H1 (cell line): ENCODE measurements around the gene KLF2. TPM values are rescaled to one million over a fixed set of nuclear protein-coding genes. Genes with fewer than 3 reads are reported as not detected.

Source experiments
- CTCF ChIA-PET: fragments of 300-600 bp; sonication (Branson Sonifier 250); formaldehyde crosslinking; loops from one replicate; lab custom pipeline; 2021; ENCODE audit not compliant: partially characterized antibody; lab: Charles Lee
- POLR2A ChIA-PET: fragments of 300-600 bp; sonication (Branson Sonifier 250); formaldehyde crosslinking; loops from one replicate; lab custom pipeline; 2021; ENCODE audit warnings: inconsistent platforms; ENCODE audit not compliant: partially characterized antibody; lab: Charles Lee
- DNase-seq, 2 experiments: peaks; one replicate each; pipeline versions ENCODE4 v3.0.0 to v3.0.0-alpha.2; 2010 to 2022; ENCODE audit warnings: low spot score in 2 of 2, low read depth in 1 of 2, mixed read lengths in 1 of 2
- FAIRE-seq: peaks from 2 replicates; lab custom pipeline; 2011; peaks lifted over from hg19 to GRCh38; lab: Jason Lieb, UNC
- H2AFZ ChIP-seq: 2 replicates; pipeline ENCODE4 v1.8.1; 2012; ENCODE audit warnings: low read length, inconsistent platforms
- H2AK5ac ChIP-seq: 2 replicates; pipeline ENCODE4 v1.6.1; 2013; ENCODE audit warnings: low read depth, low read length
- H2BK120ac ChIP-seq: replicated peaks from 2 replicates; pipeline ENCODE3; 2013; ENCODE audit warnings: low read depth, low read length, inconsistent platforms
- H2BK12ac ChIP-seq: 2 replicates; pipeline ENCODE4 v1.6.1; 2013; ENCODE audit warnings: low read depth, low read length
- H2BK15ac ChIP-seq: 2 replicates; pipeline ENCODE4 v1.6.1; 2013; ENCODE audit warnings: low read length
- H2BK20ac ChIP-seq: 2 replicates; pipeline ENCODE4 v1.6.1; 2013; ENCODE audit warnings: low read length
- H2BK5ac ChIP-seq: 2 replicates; pipeline ENCODE4 v1.6.1; 2013; ENCODE audit warnings: low read depth, low read length
- H3K14ac ChIP-seq: 2 replicates; pipeline ENCODE4 v1.6.1; 2013; ENCODE audit warnings: inconsistent platforms; ENCODE audit not compliant: insufficient read length
- H3K18ac ChIP-seq: 2 replicates; pipeline ENCODE4 v1.6.1; 2013; ENCODE audit warnings: low read length; ENCODE audit errors: extremely low read depth
- H3K23ac ChIP-seq: 2 replicates; pipeline ENCODE4 v1.6.1; 2013; ENCODE audit warnings: inconsistent platforms; ENCODE audit not compliant: insufficient read length
- H3K23me2 ChIP-seq: 2 replicates; pipeline ENCODE4 v1.6.1; 2013; ENCODE audit warnings: low read depth, low read length
- H3K27ac ChIP-seq: 2 replicates; pipeline ENCODE4 v1.6.1; 2011; ENCODE audit warnings: low read depth, low read length, inconsistent platforms
- H3K27me3 ChIP-seq, 4 experiments: replicated peaks in 1 of 4; 1 replicate in 1 of 4; 2 replicates in 3 of 4; pipeline versions ENCODE4 v1.6.1 to v1.8.1; 2011 to 2013; ENCODE audit warnings: low read length in 3 of 4, mild to moderate bottlenecking in 3 of 4, inconsistent platforms in 2 of 4, mixed read lengths in 2 of 4, moderate library complexity in 1 of 4; ENCODE audit not compliant: control insufficient read depth in 3 of 4, insufficient read depth in 3 of 4; ENCODE audit errors: extremely low read depth in 1 of 4
- H3K36me3 ChIP-seq, 4 experiments: 2 replicates each; pipeline versions ENCODE4 v1.6.1 to v1.8.1; 2011 to 2013; ENCODE audit warnings: mild to moderate bottlenecking in 4 of 4, low read length in 3 of 4, moderate library complexity in 2 of 4, control low read depth in 1 of 4, inconsistent platforms in 1 of 4; ENCODE audit not compliant: insufficient read depth in 4 of 4, control insufficient read depth in 2 of 4
- H3K4ac ChIP-seq: replicated peaks from 2 replicates; pipeline ENCODE3; 2013; ENCODE audit warnings: low read length, low read depth, mixed read lengths, inconsistent platforms; ENCODE audit not compliant: insufficient read length
- H3K4me1 ChIP-seq, 4 experiments: replicated peaks in 1 of 4; 1 replicate in 1 of 4; 2 replicates in 3 of 4; pipeline versions ENCODE4 v1.6.1 to v1.8.1; 2011 to 2013; ENCODE audit warnings: low read length in 3 of 4, inconsistent platforms in 2 of 4, mixed read lengths in 1 of 4; ENCODE audit not compliant: insufficient read depth in 4 of 4, control insufficient read depth in 3 of 4
- H3K4me2 ChIP-seq, 2 experiments: 2 replicates each; pipeline versions ENCODE4 v1.6.1 to v1.8.1; 2011 to 2013; ENCODE audit warnings: low read depth in 2 of 2, low read length in 2 of 2, control low read depth in 1 of 2, inconsistent platforms in 1 of 2, mild to moderate bottlenecking in 1 of 2; ENCODE audit not compliant: insufficient read depth in 1 of 2
- H3K4me3 ChIP-seq, 4 experiments: fragments of 200-600, 300-600 bp in 1 of 4; sonication (generic), shearing (Covaris generic), sonication (Bioruptor Twin) in 1 of 4; 2 replicates each; pipeline versions ENCODE4 v1.5.1 to v1.8.1; 2011 to 2016; ENCODE audit warnings: low read length in 4 of 4, low read depth in 3 of 4, control low read depth in 2 of 4, inconsistent platforms in 2 of 4, mild to moderate bottlenecking in 2 of 4, mixed read lengths in 1 of 4, moderate library complexity in 1 of 4; ENCODE audit not compliant: insufficient read depth in 2 of 4; ENCODE audit errors: extremely low read depth in 1 of 4
- H3K56ac ChIP-seq: replicated peaks from 2 replicates; pipeline ENCODE3; 2013; ENCODE audit warnings: low read depth, mild to moderate bottlenecking, mixed read lengths, low read length, inconsistent platforms; ENCODE audit not compliant: insufficient read length
- H3K79me1 ChIP-seq: 2 replicates; pipeline ENCODE4 v1.6.1; 2013; ENCODE audit warnings: low read depth, low read length, control low read depth
- H3K79me2 ChIP-seq, 2 experiments: 2 replicates each; pipeline versions ENCODE4 v1.6.1 to v1.8.1; 2012 to 2013; ENCODE audit warnings: low read length in 2 of 2, mild to moderate bottlenecking in 2 of 2, inconsistent platforms in 1 of 2; ENCODE audit not compliant: insufficient read depth in 2 of 2, control insufficient read depth in 1 of 2
- H3K9ac ChIP-seq, 4 experiments: replicated peaks in 1 of 4; 1 replicate in 1 of 4; 2 replicates in 3 of 4; pipeline versions ENCODE4 v1.6.1 to v1.8.1; 2011 to 2013; ENCODE audit warnings: low read depth in 3 of 4, low read length in 3 of 4, control low read depth in 2 of 4, mild to moderate bottlenecking in 2 of 4, moderate library complexity in 2 of 4, inconsistent platforms in 1 of 4; ENCODE audit errors: extremely low read depth in 1 of 4
- H3K9me3 ChIP-seq, 2 experiments: 2 replicates each; pipeline versions ENCODE4 v1.6.1 to v1.8.1; 2012 to 2013; ENCODE audit warnings: mild to moderate bottlenecking in 2 of 2, moderate library complexity in 2 of 2, control low read depth in 1 of 2, inconsistent platforms in 1 of 2, low read depth in 1 of 2, low read length in 1 of 2, mixed read lengths in 1 of 2; ENCODE audit not compliant: insufficient read depth in 2 of 2
- H4K20me1 ChIP-seq, 2 experiments: replicated peaks in 1 of 2; 2 replicates each; pipeline versions ENCODE3 to v1.8.1; 2011 to 2013; ENCODE audit warnings: inconsistent platforms in 2 of 2, low read length in 2 of 2, mild to moderate bottlenecking in 1 of 2; ENCODE audit not compliant: insufficient read depth in 2 of 2, control insufficient read depth in 1 of 2
- H4K5ac ChIP-seq: 2 replicates; pipeline ENCODE4 v1.6.1; 2013; ENCODE audit warnings: low read length, low read depth, mixed read lengths, inconsistent platforms; ENCODE audit not compliant: insufficient read length
- H4K8ac ChIP-seq: 2 replicates; pipeline ENCODE4 v1.8.0; 2013; ENCODE audit warnings: mild to moderate bottlenecking, moderate library complexity, low read length, inconsistent platforms; ENCODE audit not compliant: insufficient read depth; ENCODE audit errors: extremely low read depth
- H4K91ac ChIP-seq: replicated peaks from 2 replicates; pipeline ENCODE3; 2013; ENCODE audit warnings: low read length, mixed read lengths, inconsistent platforms; ENCODE audit not compliant: insufficient read length
- ASH2L ChIP-seq: fragments of 200-600, 300-600 bp; sonication (generic); IDR thresholded peaks from one replicate; pipeline ENCODE4 v1.7.1; 2017; ENCODE audit warnings: low read length
- BCL11A ChIP-seq, 2 experiments: IDR thresholded peaks; one replicate each; pipeline ENCODE4 v1.6.1; 2011; ENCODE audit warnings: low read depth in 2 of 2, low read length in 2 of 2, mild to moderate bottlenecking in 2 of 2
- CREB1 ChIP-seq: IDR thresholded peaks from 2 replicates; pipeline ENCODE4 v1.6.1; 2012; ENCODE audit warnings: inconsistent platforms
- CTCF ChIP-seq, 3 experiments: IDR thresholded peaks; 1 replicate in 2 of 3; 2 replicates in 1 of 3; pipeline versions ENCODE4 v1.5.1 to v1.6.1; 2011; ENCODE audit warnings: low read length in 3 of 3, mild to moderate bottlenecking in 3 of 3, inconsistent platforms in 2 of 3, low read depth in 1 of 3, moderate library complexity in 1 of 3; ENCODE audit not compliant: insufficient read depth in 1 of 3; ENCODE audit errors: control extremely low read depth in 1 of 3
- GTF2F1 ChIP-seq: IDR thresholded peaks from 2 replicates; pipeline ENCODE4 v1.6.1; 2012; ENCODE audit warnings: low read depth, low read length, improper control_type of control experiment, borderline replicate concordance
- JUND ChIP-seq: IDR thresholded peaks from 2 replicates; pipeline ENCODE4 v1.6.1; 2011; ENCODE audit warnings: mild to moderate bottlenecking, improper control_type of control experiment, low read length
- KDM5A ChIP-seq: fragments of 200-600 bp; IDR thresholded peaks from 2 replicates; pipeline ENCODE4 v1.7.1; 2012; ENCODE audit warnings: mild to moderate bottlenecking, low read length, inconsistent platforms, mixed read lengths
- MAX ChIP-seq: IDR thresholded peaks from 2 replicates; pipeline ENCODE4 v1.6.1; 2012; ENCODE audit warnings: inconsistent platforms
- POLR2A ChIP-seq, 2 experiments: IDR thresholded peaks; 1 replicate in 1 of 2; 2 replicates in 1 of 2; pipeline ENCODE4 v1.6.1; 2011; ENCODE audit warnings: low read depth in 2 of 2, low read length in 2 of 2, mild to moderate bottlenecking in 2 of 2; ENCODE audit errors: control extremely low read depth in 1 of 2
- POLR2AphosphoS5 ChIP-seq: IDR thresholded peaks from 2 replicates; pipeline ENCODE4 v1.6.1; 2011; ENCODE audit warnings: low read depth, low read length
- TBP ChIP-seq: IDR thresholded peaks from 2 replicates; pipeline ENCODE4 v1.6.1; 2011; ENCODE audit warnings: low read depth, low read length, improper control_type of control experiment
- TEAD4 ChIP-seq: IDR thresholded peaks from 2 replicates; pipeline ENCODE4 v1.6.1; 2012; ENCODE audit warnings: low read depth, low read length, inconsistent platforms, mixed read lengths
- YY1 ChIP-seq: IDR thresholded peaks from 2 replicates; pipeline ENCODE4 v1.6.1; 2011; ENCODE audit warnings: low read depth, mild to moderate bottlenecking, low read length
- WGBS, 2 experiments: shearing (Covaris generic) in 1 of 2; methylation state at CpG; one replicate each; pipeline versions ENCODE4 v1.1.6 to v1.1.7; 2013 to 2015; ENCODE audit warnings: low lambda C conversion rate in 2 of 2, mixed read lengths in 2 of 2, inconsistent platforms in 1 of 2, low coverage in 1 of 2, missing lambda C conversion rate in 1 of 2; ENCODE audit not compliant: insufficient replicate concordance in 2 of 2, insufficient coverage in 1 of 2, insufficient read length in 1 of 2; ENCODE audit errors: extremely low coverage in 1 of 2, missing lambda C conversion rate in 1 of 2; 5-methylcytosine and 5-hydroxymethylcytosine counted together
- polyA plus RNA-seq, 7 experiments: library from polyadenylated mRNA; depleted of rRNA in 3 of 7; stranded (reverse) in 5 of 7; unstranded in 2 of 7; fragments of >200 nt in 5 of 7; fragments of 200-250 nt in 2 of 7; gene quantifications; 1 replicate in 5 of 7; 2 replicates in 1 of 7; 4 replicates in 1 of 7; pipeline versions ENCODE4 v1.2.1 to v1.2.3, GENCODE V29; 2011 to 2013; ENCODE audit warnings: missing spikeins in 2 of 7, mixed read lengths in 2 of 7
- total RNA-seq: library from RNA; stranded (reverse); fragmentation: NEBNext Ultra II Directional; extraction: Animal tissue kit (Norgen Biotek cat#: 25700); gene quantifications from 2 replicates; pipeline ENCODE4 v1.2.1, GENCODE V29; 2021

The KLF2 gene
- total and polyA plus RNA-seq, 2 of the 8 experiments (the other 6 are each of a cell fraction or from before 2014, with no cell fraction given) = 0.19 to 0.33 TPM

- H4K8ac ChIP-seq = no peak overlapping the region
- no peaks in the 10 kb centered on the region for H3K23me2 ChIP-seq
- no peak overlapping the region for H2AFZ ChIP-seq
- no peak overlapping the region for H3K27ac ChIP-seq
- H2AK5ac ChIP-seq = no peak overlapping the region
- H2BK120ac ChIP-seq = no peak overlapping the region
- peaks cover 0 to under 1% (median 0%) of the 10 kb centered on the region in 4 experiments; a peak in 2 of 8 replicates for H3K36me3 ChIP-seq
- no peak overlapping the region for H2BK15ac ChIP-seq
- H3K9ac ChIP-seq = no peak overlapping the region
- H3K4me2 ChIP-seq = no peak overlapping the region
- H4K20me1 ChIP-seq = peaks cover 1% of the 10 kb centered on the region in 2 experiments
- H3K56ac ChIP-seq = no peak overlapping the region
- no peak overlapping the region for H3K4ac ChIP-seq
- no peak overlapping the region for H3K23ac ChIP-seq
- POLR2A ChIA-PET = no interaction called here
- no peak overlapping the region for H4K5ac ChIP-seq
- H3K14ac ChIP-seq = no peak overlapping the region
- H3K18ac ChIP-seq = no peak overlapping the region
- CTCF ChIA-PET = interaction anchor here (0.7 to 2.7 kb wide), 5 partner anchors 13 to 55 kb away, joined by 4 to 20 read pairs (median 5); no protein-coding TSS in a partner anchor
- no peak overlapping the region for H2BK5ac ChIP-seq
- H4K91ac ChIP-seq = no peak overlapping the region
- FAIRE-seq = no peak
- H3K4me3 ChIP-seq = no peak overlapping the region
- H3K9me3 ChIP-seq = no peaks in the 10 kb centered on the region
- H3K79me1 ChIP-seq = no peaks in the 10 kb centered on the region
- DNase-seq = no peak
- H3K27me3 ChIP-seq = no peaks in the 10 kb centered on the region
- H2BK12ac ChIP-seq = no peak overlapping the region
- no peaks in the 10 kb centered on the region for H3K79me2 ChIP-seq
- H2BK20ac ChIP-seq = no peak overlapping the region
- 86% methylated on average over 10 of the region's 10 CpGs; no CpG with 5 or more reads in 1 of the 2 experiments for WGBS, 2 experiments
- H3K4me1 ChIP-seq = no peaks in the 10 kb centered on the region; a peak in 1 of 7 replicates
- TF ChIP-seq BCL11A (IDR thresholded peaks at IDR 0.05; ENCODE audit: low read depth in 2 of 2, low read length in 2 of 2) (no peak), JUND (no peak), YY1 (no peak), CTCF (IDR thresholded peaks at IDR 0.05; ENCODE audit: control extremely low read depth in 1 of 3, insufficient read depth in 1 of 3, low read depth in 1 of 3, low read length in 3 of 3) (no peak), MAX (no peak), KDM5A (no peak), POLR2AphosphoS5 (no peak), GTF2F1 (no peak), CREB1 (no peak), POLR2A (IDR thresholded peaks at IDR 0.05; ENCODE audit: control extremely low read depth in 1 of 2, low read depth in 2 of 2, low read length in 2 of 2) (no peak), TBP (no peak), TEAD4 (no peak), ASH2L (no peak)
Measured at GRCh38 chr19:16360738-16361137, 36.1 kb downstream of the KLF2 start.
